GM21390 (cell line): ENCODE data around the gene KRTAP27-1.

ENCODE experiments used
- ATAC-seq: cut with Tn5 transposase; IDR thresholded peaks from one replicate; pipeline ENCODE4 v1.9.1; 2021; ENCODE audit not compliant: unreplicated experiment

KRTAP27-1 gene

DNA sequence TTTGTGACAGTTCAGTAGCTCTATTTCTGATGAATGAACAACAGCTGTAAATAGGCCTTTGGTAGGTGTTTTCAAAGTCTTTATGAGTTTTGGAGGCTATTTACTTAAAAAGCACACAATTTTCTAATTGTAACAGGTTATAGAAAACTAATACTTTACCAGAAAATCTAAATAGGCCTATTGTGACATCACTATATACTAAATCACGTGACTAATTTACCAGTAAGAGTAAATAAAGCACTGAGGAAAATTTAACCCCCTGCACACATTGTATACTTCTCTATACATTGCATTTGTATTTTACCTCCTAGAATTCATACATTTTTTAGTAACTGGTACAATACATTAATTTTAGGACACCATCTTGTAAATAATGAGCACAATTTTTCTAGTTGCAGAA is 32.4 kb downstream of the KRTAP27-1 start:
- ATAC-seq = no peak

DNA sequence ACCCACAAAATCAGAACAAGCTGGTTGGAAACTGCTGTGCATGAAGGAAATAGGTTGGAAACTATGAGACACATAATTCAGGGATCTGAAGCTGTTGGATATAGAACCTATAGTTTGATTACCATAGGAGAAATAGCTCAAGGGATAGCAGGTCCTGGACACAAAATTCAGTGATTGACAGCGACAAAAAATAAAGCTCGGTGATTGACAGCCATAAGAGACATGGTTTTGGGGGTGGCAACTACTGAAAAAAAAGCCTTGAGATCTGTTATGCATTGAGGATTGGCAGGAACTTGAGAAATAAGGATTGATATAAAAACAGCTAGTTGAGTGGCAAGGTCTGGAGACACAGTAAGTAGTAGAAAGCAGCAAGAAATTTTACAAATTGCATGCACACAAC is 48.3 kb downstream of the KRTAP27-1 start, which contains the start of gene KRTAP25-1:
KRTAP25-1 (minus strand) TSS at position 300 of the 400 bp plus-strand sequence; CDS start at position 276, 24 bp downstream.
- ATAC-seq = no peak
